Measurements from ENCODE around the gene DXO. TPM values are rescaled to one million over a fixed set of nuclear protein-coding genes. Genes with fewer than 3 reads are reported as not detected.

DXO gene
- total RNA-seq, 4 donors from 2014 or later: 11.1 to 17.5 (median 12.4) TPM

- no peak for TF ChIP-seq CTCF (IDR thresholded peaks at IDR 0.05; ENCODE audit: low read depth)
Measured at GRCh38 chr6:31967926-31968320, 4.0 kb downstream of the DXO start.

GRCh38 chr6:31966997-31967925, 4.7 kb downstream of the DXO start:
- TF ChIP-seq CTCF (IDR thresholded peaks at IDR 0.05; ENCODE audit: low read depth): no peak

GRCh38 chr6:31966506-31966905, 5.4 kb downstream of the DXO start:
- no peak for TF ChIP-seq CTCF (IDR thresholded peaks at IDR 0.05; ENCODE audit: low read depth)

- no peak for TF ChIP-seq CTCF (IDR thresholded peaks at IDR 0.05; ENCODE audit: low read depth)
Measured at GRCh38 chr6:31965700-31966099, 6.2 kb downstream of the DXO start.

GRCh38 chr6:31963921-31964320, 8.0 kb downstream of the DXO start:
- TF ChIP-seq CTCF (IDR thresholded peaks at IDR 0.05; ENCODE audit: low read depth): no peak

GRCh38 chr6:31961616-31962015, 10.3 kb downstream of the DXO start:
- no peak for TF ChIP-seq CTCF (IDR thresholded peaks at IDR 0.05; ENCODE audit: low read depth)

GRCh38 chr6:31958741-31959739, 12.9 kb downstream of the DXO start, which contains the start of the genes NELFE and SKIC2:
Gene NELFE, minus strand, starts transcription at chr6:31958971. Its CDS starts 525 bp downstream, at chr6:31958446.
Gene SKIC2, plus strand, starts transcription at chr6:31959175. Its CDS starts 18 bp downstream, at chr6:31959193.
- TF ChIP-seq CTCF (IDR thresholded peaks at IDR 0.05; ENCODE audit: low read depth): no peak

All from subcutaneous adipose tissue (tissue), 4 donors.